AG10803 (cell line): Measurements from ENCODE around the gene PML.

Experiments used
- DNase-seq: peaks from one replicate; pipeline ENCODE4 v3.0.0; 2010; ENCODE audit warnings: low read depth
- H3K4me3 ChIP-seq: 2 replicates; pipeline ENCODE4 v1.5.1; 2011; ENCODE audit warnings: mild to moderate bottlenecking, low read length, control low read depth
- CTCF ChIP-seq: conservative IDR thresholded peaks from 2 replicates; pipeline ENCODE4 v1.5.1; 2011; ENCODE audit warnings: mild to moderate bottlenecking, low read length, control low read depth, inconsistent platforms

The PML gene

DNA sequence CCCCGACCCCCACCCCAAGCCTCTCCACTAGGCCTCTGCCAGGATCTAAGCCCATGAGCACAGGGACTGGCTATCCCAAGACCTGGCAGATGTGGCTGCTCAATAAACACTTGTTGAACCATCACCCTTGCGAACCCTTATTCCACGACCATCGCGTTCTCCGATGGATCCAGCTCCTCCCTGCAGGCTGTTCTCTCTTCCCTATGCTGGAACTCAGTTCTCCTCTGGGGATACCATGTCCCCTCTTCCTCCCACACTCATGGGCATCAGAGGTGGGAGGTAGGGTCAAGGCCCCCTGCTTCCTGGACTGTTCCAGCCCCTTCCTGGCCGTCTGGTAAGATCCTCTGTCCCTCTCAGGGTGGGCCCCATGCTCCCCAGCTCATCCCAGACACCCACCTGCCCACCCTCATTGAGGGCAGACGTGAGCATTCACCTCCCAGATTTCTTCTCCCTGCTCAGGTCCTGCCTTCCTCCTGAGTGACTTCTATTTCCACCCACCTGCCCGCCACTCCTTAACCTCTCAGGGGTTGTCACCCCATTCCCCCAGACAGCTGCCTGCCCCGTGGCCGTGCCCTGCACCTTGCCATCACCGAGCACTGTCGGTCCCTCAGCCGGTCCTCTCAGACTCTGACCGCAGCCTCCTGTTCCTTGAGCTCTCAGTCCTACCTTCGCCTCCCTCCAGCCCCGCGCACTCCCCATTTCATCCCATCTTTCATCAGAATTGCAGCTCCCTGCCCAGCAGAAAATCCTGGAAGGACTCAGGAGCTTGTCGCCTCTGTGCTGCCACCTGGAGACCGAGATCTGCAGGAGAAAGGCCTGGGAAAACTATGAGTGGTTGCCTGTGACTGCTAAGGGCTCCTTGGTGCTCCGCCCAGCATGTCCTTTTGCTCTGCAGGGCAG lies 42.0 kb downstream of the PML start:
- H3K4me3 ChIP-seq = no peak overlapping the region
- peak; percentile 74 for TF ChIP-seq CTCF
- DNase-seq = peak; percentile 73

- DNase-seq = no peak
- TF ChIP-seq CTCF = no peak
- no peak overlapping the region for H3K4me3 ChIP-seq
Measured at GRCh38 chr15:74037171-74038117, 42.9 kb downstream of the PML start.

DNA sequence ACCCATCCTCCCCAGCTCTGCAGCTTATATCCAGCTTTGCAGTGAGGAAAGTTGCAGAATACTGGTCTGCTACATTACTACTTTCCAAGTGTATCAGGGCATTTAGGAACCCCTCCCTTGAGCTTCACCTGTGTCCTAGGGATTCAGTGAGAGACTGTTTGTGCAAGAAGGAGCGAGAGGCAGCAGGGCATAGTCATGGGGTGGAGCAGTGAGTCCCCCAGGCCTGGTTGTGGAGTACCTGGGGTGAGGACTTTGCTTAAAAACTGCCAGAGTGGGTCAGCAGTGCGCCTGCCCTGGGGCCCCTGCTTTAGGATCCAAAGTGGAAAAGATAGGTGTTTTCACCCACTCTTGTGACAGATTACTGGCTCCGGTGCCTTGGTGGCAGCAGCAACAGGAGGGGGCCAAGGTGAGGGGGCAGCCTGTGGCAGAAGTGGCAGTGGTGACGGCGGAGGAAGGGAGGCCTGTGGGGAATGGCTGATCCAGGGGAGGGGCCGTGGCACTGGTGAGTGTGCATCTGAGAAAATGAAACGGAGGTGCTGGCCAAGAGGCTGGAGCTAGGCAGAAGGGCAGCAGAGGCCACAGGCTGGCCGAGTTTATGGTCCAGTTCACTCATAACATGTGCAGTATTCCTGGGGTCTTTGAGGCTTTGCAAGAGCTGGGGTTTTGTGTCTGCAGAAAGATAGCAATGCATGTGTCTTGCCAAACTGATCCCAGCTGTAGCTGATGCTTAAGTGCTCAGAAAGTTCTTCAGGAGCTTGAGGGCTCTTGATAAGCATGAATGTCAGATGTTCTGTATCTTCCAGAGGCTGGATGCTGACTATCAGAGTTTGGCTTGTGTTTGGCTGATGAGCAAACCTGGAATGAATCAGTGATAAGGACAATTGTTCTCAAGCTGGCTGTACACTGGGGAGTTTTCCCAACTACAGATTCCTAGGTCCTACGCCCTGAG lies 44.5 kb downstream of the PML start:
- H3K4me3 ChIP-seq = no peak overlapping the region
- no peak for TF ChIP-seq CTCF
- peak; percentile 46 for DNase-seq

DNA sequence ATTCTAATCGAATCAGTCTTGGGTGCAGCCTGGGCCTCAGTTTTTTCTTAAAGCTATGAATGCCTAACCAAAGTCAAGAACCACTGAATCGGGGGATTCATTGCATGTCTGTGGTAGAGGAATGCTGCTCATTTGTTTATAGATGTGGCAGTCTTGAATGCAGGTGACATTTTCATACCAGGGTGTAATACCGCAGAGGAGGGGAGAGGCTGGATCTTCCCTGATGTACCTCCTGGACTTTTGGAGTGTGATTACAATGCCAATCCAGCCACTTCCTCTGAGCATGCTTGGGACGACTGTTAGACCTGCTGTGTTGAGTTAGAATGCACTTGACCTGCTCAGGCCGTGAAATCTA lies 45.1 kb downstream of the PML start:
- no peak for DNase-seq
- H3K4me3 ChIP-seq = no peak overlapping the region; the same call in 1 of the 2 replicates
- TF ChIP-seq CTCF = no peak

- TF ChIP-seq CTCF = peak; percentile 28; the same call in 1 of the 2 replicates
- H3K4me3 ChIP-seq = peak overlapping the region; percentile 52
- peak; percentile 98 for DNase-seq
Measured at GRCh38 chr15:74040109-74040850, 45.8 kb downstream of the PML start.

DNA sequence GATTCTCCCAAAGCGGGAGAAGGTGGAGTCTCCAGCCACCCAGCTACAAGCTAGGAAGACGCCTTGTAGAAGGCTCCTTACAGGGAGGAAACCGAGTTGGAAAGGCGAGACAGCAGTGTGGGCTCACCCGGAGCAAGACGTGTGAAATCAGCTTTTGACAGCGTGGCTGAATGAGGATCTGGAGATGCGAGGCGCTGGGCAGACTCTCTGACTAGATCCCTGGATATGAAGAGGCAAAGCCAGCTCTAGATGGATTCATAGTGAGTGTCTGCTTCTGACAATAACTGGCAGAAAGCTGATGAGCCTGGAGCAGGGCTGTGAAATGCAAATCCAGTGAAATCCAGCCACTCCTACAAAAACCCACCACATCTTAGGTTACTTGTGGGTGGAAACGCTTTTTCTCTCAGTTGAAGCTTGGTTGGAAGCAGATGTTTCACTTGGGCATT lies 46.8 kb downstream of the PML start:
- no peak for TF ChIP-seq CTCF
- H3K4me3 ChIP-seq = peak overlapping the region; percentile 52
- DNase-seq = peak; percentile 69
